Brain microvascular endothelial cell (primary cell): ENCODE measurements around the gene KIAA0232.

Source experiments
- DNase-seq: peaks from one replicate; pipeline ENCODE4 v3.0.0-alpha.2; 2020
- H3K27ac ChIP-seq: fragments of 250-450 bp; sonication (Bioruptor Pico); 2 replicates; pipeline ENCODE4 v1.5.1; 2020; ENCODE audit warnings: mild to moderate bottlenecking, moderate library complexity
- H3K27me3 ChIP-seq: fragments of 250-450 bp; sonication (Bioruptor Pico); replicated peaks from 2 replicates; pipeline ENCODE4 v1.5.1; 2020; ENCODE audit warnings: mild to moderate bottlenecking
- H3K36me3 ChIP-seq: fragments of 250-450 bp; sonication (Bioruptor Pico); replicated peaks from 2 replicates; pipeline ENCODE4 v1.5.1; 2020; ENCODE audit warnings: mild to moderate bottlenecking
- H3K4me3 ChIP-seq: 2 replicates; pipeline ENCODE4 v1.5.1; 2011; ENCODE audit warnings: low read depth, mild to moderate bottlenecking, control low read depth, low read length, moderate library complexity
- CTCF ChIP-seq: IDR thresholded peaks from 2 replicates; pipeline ENCODE4 v1.5.1; 2011; ENCODE audit warnings: low read depth, mild to moderate bottlenecking, moderate library complexity, low read length, control low read depth, inconsistent platforms; ENCODE audit errors: missing control alignments
- in situ Hi-C: cut with HindIII; loops from 2 replicates; pipeline ENCODE4 v1.10.0; 2017; ENCODE audit warnings: low sequenced_read_pairs, low pct_ligation_motif_present

Gene KIAA0232

GRCh38 chr4:6767748-6768538 lies 14.6 kb upstream of the KIAA0232 start:
- Histone ChIP-seq H3K36me3 (no peaks in the 10 kb centered on the region), H3K4me3 (no peak overlapping the region), H3K27me3 (no peaks in the 10 kb centered on the region), H3K27ac (no peak overlapping the region)
- in situ Hi-C loops = no loop called here
- no peak for TF ChIP-seq CTCF
- no peak for DNase-seq

GRCh38 chr4:6768539-6768905 lies 14.0 kb upstream of the KIAA0232 start:
- in situ Hi-C loops = no loop called here

GRCh38 chr4:6769233-6769988 lies 13.1 kb upstream of the KIAA0232 start:
- H3K27ac ChIP-seq = no peak overlapping the region
- H3K36me3 ChIP-seq = no peaks in the 10 kb centered on the region
- in situ Hi-C loops = no loop called here
- no peaks in the 10 kb centered on the region for H3K27me3 ChIP-seq
- TF ChIP-seq CTCF = no peak
- no peak overlapping the region for H3K4me3 ChIP-seq
- no peak for DNase-seq

More at GRCh38 chr4:6768539-6768905, 14.0 kb upstream of the KIAA0232 start:
- no peak for TF ChIP-seq CTCF
- H3K27ac ChIP-seq = no peak overlapping the region
- no peaks in the 10 kb centered on the region for H3K36me3 ChIP-seq
- no peak overlapping the region for H3K4me3 ChIP-seq
- no peaks in the 10 kb centered on the region for H3K27me3 ChIP-seq
- no peak for DNase-seq

GRCh38 chr4:6769989-6770420 lies 12.5 kb upstream of the KIAA0232 start:
- DNase-seq = no peak
- Histone ChIP-seq H3K27ac (no peak overlapping the region), H3K27me3 (no peaks in the 10 kb centered on the region), H3K36me3 (no peaks in the 10 kb centered on the region), H3K4me3 (no peak overlapping the region)
- in situ Hi-C loops = no loop called here
- TF ChIP-seq CTCF = no peak

- Histone ChIP-seq H3K27ac (no peak overlapping the region), H3K4me3 (no peak overlapping the region), H3K36me3 (no peaks in the 10 kb centered on the region), H3K27me3 (no peaks in the 10 kb centered on the region)
- in situ Hi-C loops = no loop called here
- DNase-seq = no peak
- TF ChIP-seq CTCF = no peak
Measured at GRCh38 chr4:6770581-6771228, 11.8 kb upstream of the KIAA0232 start.
